A673 (cell line): ENCODE data around the gene CABS1. TPM values are rescaled to one million over a fixed set of nuclear protein-coding genes. Genes with fewer than 3 reads are reported as not detected.

Experiments used
- BruUV-seq: library from RNA; stranded (reverse); fragments of 400-500 nt; replicated peaks from 2 replicates; lab custom pipeline; 2021; lab: Mats Ljungman, UMichigan
- CTCF ChIA-PET: fragments of 300-600 bp; sonication (Branson Sonifier 250); formaldehyde crosslinking; loops from one replicate; lab custom pipeline; 2022; ENCODE audit warnings: antibody characterized with exemption; lab: Charles Lee
- POLR2A ChIA-PET: fragments of 300-600 bp; sonication (Branson Sonifier 250); formaldehyde crosslinking; loops from one replicate; lab custom pipeline; 2022; ENCODE audit warnings: antibody characterized with exemption; ENCODE audit not compliant: low non-redundant PET; lab: Charles Lee
- DNase-seq: peaks from one replicate; pipeline ENCODE4 v3.0.0-alpha.2; 2015; ENCODE audit warnings: low spot score
- H3K27ac ChIP-seq: fragments of 200-600 bp; sonication (generic); 2 replicates; pipeline ENCODE4 v1.5.1; 2016; ENCODE audit warnings: mixed run types, low read depth, mild to moderate bottlenecking, mixed read lengths, antibody characterized with exemption, low read length; ENCODE audit not compliant: poor library complexity, severe bottlenecking
- H3K27me3 ChIP-seq: fragments of 200-600 bp; sonication (generic); replicated peaks from 2 replicates; pipeline ENCODE4 v1.6.1; 2017; ENCODE audit warnings: mixed run types, low read depth, mild to moderate bottlenecking, mixed read lengths, antibody characterized with exemption, low read length; ENCODE audit not compliant: insufficient read depth, poor library complexity
- H3K36me3 ChIP-seq: fragments of 200-600 bp; sonication (generic); 2 replicates; pipeline ENCODE4 v1.6.1; 2016; ENCODE audit warnings: mixed run types, mild to moderate bottlenecking, mixed read lengths, antibody characterized with exemption, low read length; ENCODE audit not compliant: insufficient read depth, poor library complexity, severe bottlenecking
- H3K4me1 ChIP-seq: fragments of 200-600 bp; sonication (generic); 2 replicates; pipeline ENCODE4 v1.6.1; 2017; ENCODE audit warnings: mixed run types, mild to moderate bottlenecking, mixed read lengths, antibody characterized with exemption, low read length; ENCODE audit not compliant: insufficient read depth, poor library complexity, severe bottlenecking
- H3K4me3 ChIP-seq: fragments of 200-600 bp; sonication (generic); 2 replicates; pipeline ENCODE4 v1.5.1; 2016; ENCODE audit warnings: low read depth, mixed run types, mild to moderate bottlenecking, mixed read lengths, low read length; ENCODE audit not compliant: poor library complexity, severe bottlenecking
- H3K9me3 ChIP-seq: fragments of 200-600 bp; sonication (generic); 2 replicates; pipeline ENCODE4 v1.6.1; 2016; ENCODE audit warnings: mixed run types, low read depth, mild to moderate bottlenecking, mixed read lengths, antibody characterized with exemption, low read length; ENCODE audit not compliant: poor library complexity, severe bottlenecking
- EZH2 ChIP-seq: fragments of 200-600 bp; sonication (generic); IDR thresholded peaks from 2 replicates; pipeline ENCODE4 v1.6.1; 2017; ENCODE audit warnings: borderline replicate concordance, low read depth, mild to moderate bottlenecking, mixed read lengths, antibody characterized with exemption, low read length; ENCODE audit not compliant: poor library complexity, severe bottlenecking
- intact Hi-C: fragments of 100-400 bp; cut with micrococcal nuclease; formaldehyde crosslinking; loops from one replicate; pipeline ENCODE4 v1.10.0; 2022; ENCODE audit not compliant: unreplicated experiment
- total RNA-seq: library from RNA; stranded (reverse); gene quantifications from 2 replicates; pipeline ENCODE4 v1.2.3, GENCODE V29; 2021
- TF ChIP-seq, protein P1 (sequence below): fragments of 300-800, 200-600 bp; sonication (generic); conservative IDR thresholded peaks from 2 replicates; pipeline ENCODE4 v1.5.1; 2017; ENCODE audit warnings: low read depth, mild to moderate bottlenecking, antibody characterized with exemption, low read length, moderate library complexity, mixed read lengths

CABS1 gene
- total RNA-seq, 1 experiment from 2014 or later = not detected

DNA sequence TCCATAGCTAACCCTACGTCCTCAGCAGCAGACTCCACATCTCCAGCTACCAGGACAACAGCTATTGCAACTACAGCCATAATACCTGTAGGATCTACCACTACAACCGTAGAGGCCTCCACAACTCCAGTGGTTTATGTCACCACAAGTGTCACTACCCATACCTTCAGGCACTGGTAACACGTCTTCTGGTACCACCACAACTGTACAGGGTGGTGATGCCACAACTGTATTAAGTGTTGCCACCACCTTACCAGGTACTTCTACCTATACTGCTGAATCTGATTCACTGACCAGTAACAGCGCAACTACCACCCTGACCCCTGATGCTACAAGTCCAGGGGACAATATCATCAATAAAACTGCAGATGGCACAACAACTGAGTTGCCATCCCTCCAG, 34.6 kb upstream of the CABS1 start:
- H3K4me3 ChIP-seq = no peak overlapping the region
- no peaks in the 10 kb centered on the region for H3K4me1 ChIP-seq
- POLR2A ChIA-PET = no interaction called here
- H3K27me3 ChIP-seq = peaks cover 3% of the 10 kb centered on the region
- TF ChIP-seq, protein P1, sequence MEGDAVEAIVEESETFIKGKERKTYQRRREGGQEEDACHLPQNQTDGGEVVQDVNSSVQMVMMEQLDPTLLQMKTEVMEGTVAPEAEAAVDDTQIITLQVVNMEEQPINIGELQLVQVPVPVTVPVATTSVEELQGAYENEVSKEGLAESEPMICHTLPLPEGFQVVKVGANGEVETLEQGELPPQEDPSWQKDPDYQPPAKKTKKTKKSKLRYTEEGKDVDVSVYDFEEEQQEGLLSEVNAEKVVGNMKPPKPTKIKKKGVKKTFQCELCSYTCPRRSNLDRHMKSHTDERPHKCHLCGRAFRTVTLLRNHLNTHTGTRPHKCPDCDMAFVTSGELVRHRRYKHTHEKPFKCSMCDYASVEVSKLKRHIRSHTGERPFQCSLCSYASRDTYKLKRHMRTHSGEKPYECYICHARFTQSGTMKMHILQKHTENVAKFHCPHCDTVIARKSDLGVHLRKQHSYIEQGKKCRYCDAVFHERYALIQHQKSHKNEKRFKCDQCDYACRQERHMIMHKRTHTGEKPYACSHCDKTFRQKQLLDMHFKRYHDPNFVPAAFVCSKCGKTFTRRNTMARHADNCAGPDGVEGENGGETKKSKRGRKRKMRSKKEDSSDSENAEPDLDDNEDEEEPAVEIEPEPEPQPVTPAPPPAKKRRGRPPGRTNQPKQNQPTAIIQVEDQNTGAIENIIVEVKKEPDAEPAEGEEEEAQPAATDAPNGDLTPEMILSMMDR = no peak
- TF ChIP-seq EZH2 = no peak
- H3K27ac ChIP-seq = no peak overlapping the region
- CTCF ChIA-PET = no interaction called here
- no peak for DNase-seq
- no peaks in the 10 kb centered on the region for H3K9me3 ChIP-seq
- BruUV-seq = no TSS peak
- H3K36me3 ChIP-seq = no peaks in the 10 kb centered on the region
- intact Hi-C loops = no loop called here

DNA sequence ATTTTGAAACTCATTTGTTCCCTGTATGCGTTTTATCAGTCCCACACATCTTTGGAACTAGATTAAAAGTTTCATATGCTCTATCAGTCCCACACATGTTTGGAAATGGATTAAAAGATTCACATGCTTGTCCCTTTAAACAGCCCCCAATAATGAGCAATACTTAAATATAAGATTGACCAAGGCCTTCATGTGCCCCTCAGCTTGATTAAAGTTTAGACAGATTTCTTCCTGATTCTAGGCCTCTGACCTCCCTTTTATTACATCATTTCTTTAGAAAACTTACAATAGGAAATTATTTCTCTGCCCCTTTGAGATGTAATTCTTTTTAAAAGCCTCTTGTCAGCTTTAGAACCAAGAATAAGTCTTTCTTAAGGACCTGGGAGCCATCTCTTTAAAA, 31.7 kb upstream of the CABS1 start:
- Histone ChIP-seq H3K4me3 (no peak overlapping the region), H3K27me3 (peaks cover 1% of the 10 kb centered on the region), H3K27ac (no peak overlapping the region), H3K4me1 (no peaks in the 10 kb centered on the region), H3K36me3 (no peaks in the 10 kb centered on the region), H3K9me3 (no peaks in the 10 kb centered on the region)
- BruUV-seq = no TSS peak
- TF ChIP-seq, protein P1 = no peak
- TF ChIP-seq EZH2 = no peak
- POLR2A ChIA-PET = no interaction called here
- intact Hi-C loops = no loop called here
- DNase-seq = no peak
- CTCF ChIA-PET = no interaction called here

DNA sequence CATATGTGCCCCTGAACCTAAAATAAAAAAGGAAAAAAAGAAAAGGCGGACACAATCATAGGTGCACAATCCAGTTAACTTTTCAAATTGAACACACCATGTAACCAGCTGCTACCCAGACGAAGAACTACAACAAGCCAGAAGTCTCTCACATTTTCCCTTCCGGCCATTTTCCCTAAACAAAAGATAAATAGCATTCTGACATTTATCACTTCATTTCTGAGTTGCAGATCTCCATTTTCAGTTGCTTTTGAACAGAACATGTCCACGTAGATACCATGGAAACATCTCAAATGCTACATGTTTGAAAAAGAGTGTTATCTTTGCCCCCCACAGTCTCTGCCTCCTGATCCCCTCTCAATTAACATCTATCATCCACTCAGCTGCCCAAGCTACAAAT, 29.2 kb upstream of the CABS1 start:
- Histone ChIP-seq H3K27ac (no peak overlapping the region), H3K36me3 (no peaks in the 10 kb centered on the region), H3K4me3 (no peak overlapping the region), H3K27me3 (no peaks in the 10 kb centered on the region), H3K4me1 (no peaks in the 10 kb centered on the region), H3K9me3 (no peaks in the 10 kb centered on the region)
- no TSS peak for BruUV-seq
- no peak for DNase-seq
- POLR2A ChIA-PET = no interaction called here
- TF ChIP-seq, protein P1 = no peak
- no peak for TF ChIP-seq EZH2
- intact Hi-C loops = no loop called here
- CTCF ChIA-PET = no interaction called here
